ENCODE data around the gene C3orf80.

- TF ChIP-seq MAX (IDR thresholded peaks at IDR 0.05; ENCODE audit: low read depth) (no peak), CTCF (IDR thresholded peaks at IDR 0.05) (peak; percentile 45), POLR2AphosphoS5 (IDR thresholded peaks at IDR 0.05; ENCODE audit: low read depth, low read length) (no peak), EP300 (IDR thresholded peaks at IDR 0.05; ENCODE audit: borderline replicate concordance in 1 of 2, low read depth in 1 of 2, low read length in 1 of 2) (no peak), YY1 (IDR thresholded peaks at IDR 0.05; ENCODE audit: low read depth) (no peak)
Measured at GRCh38 chr3:160210799-160211221, 14.4 kb upstream of the C3orf80 start.

All from SK-N-SH (cell line).